Measurements from ENCODE around the gene OR5K4. TPM values are rescaled to one million over a fixed set of nuclear protein-coding genes. Genes with fewer than 3 reads are reported as not detected.

The OR5K4 gene
- not detected for total RNA-seq
- long read RNA-seq, result 0 reads

- no peak for DNase-seq (ENCODE audit: low spot score)
- intact Hi-C loops (cut with DNase I), result no loop called here
These were observed at the start of gene OR5K4 for GRCh38 chr3:98353554-98353953. Gene OR5K4, plus strand, starts transcription at chr3:98353854. Its CDS starts 0 bp downstream, at chr3:98353854.

DNA sequence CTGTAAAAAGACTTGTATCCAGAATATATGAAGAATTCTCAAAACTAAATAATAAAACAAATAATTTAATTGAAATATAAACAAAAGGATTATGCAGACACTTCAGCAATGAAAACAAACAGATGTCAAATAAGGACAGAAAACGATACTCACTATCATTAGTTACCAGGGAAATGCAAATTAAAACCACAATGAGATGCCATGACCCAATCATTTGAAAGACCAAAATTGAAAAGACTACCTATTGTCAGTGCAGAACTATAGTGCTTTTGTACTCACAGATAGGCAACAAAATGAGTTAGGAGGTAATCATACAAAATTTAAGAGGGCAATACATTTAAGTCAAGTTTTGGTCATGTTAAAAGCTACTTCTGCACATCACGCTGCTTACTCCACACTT, 31.6 kb upstream of the OR5K4 start:
- no peak for DNase-seq (ENCODE audit: low spot score)
- intact Hi-C loops (cut with DNase I), result no loop called here

DNA sequence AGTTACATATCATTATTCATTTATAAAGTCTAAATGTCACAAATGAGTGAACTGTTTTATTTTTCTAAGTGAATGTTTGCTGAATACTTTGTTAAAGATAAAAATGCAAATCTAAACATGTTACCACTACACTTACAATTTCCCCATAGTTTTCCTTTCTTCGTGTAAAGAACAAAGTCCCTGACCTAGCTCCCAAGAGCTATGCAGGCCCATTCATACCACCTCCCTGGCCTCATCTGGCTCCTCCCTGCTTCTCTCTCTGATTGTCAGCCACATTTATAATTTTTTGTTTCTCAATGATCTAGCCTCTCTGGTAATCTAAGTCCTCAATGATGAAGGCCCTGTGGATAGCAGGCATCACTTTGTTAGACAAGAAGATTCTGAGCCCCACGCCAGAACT, 31.0 kb upstream of the OR5K4 start:
- intact Hi-C loops (cut with DNase I), result no loop called here
- DNase-seq (ENCODE audit: low spot score), result no peak

DNA sequence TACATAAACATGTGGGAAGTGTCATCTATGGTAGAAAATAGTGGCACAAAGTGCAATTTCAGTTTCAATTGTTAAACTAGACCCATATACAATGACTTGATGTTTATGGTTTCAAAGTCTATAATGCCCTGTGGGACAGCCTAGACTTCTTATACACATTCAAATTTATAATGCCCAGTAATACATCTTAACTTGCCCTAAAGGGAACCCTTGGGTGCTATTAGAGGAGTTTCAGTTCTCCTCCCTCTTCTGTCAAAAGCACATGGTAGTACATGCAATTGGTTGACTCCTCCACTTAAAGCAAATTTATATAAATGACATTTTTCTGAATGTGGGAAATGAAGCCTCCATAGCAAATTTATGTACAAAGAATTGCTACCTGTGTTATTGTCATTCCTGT, 30.2 kb upstream of the OR5K4 start:
- DNase-seq (ENCODE audit: low spot score), result no peak

DNA sequence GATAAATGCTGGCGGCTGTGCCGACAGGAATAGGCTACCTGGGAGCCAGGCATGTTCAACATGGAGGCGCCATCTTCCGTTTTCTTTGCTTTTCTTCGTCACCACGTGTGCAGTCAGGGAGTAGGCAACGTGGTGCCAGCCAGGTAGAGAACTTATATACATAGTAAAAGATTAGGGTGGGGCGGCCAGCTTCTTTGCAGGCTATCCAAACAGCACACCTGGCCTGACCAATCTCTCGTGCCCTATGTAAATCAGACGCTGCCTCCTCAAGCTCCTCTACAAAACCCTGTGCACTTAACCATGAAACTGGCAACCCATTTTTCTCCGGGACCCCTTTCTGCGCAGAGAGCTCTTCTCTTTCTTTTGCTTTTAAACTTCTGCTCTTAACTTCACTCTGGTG, 28.6 kb upstream of the OR5K4 start:
- no peak for DNase-seq (ENCODE audit: low spot score)
- intact Hi-C loops (cut with DNase I), result no loop called here

More for the DNA sequence above, 30.2 kb upstream of the OR5K4 start:
- intact Hi-C loops (cut with DNase I), result no loop called here

DNA sequence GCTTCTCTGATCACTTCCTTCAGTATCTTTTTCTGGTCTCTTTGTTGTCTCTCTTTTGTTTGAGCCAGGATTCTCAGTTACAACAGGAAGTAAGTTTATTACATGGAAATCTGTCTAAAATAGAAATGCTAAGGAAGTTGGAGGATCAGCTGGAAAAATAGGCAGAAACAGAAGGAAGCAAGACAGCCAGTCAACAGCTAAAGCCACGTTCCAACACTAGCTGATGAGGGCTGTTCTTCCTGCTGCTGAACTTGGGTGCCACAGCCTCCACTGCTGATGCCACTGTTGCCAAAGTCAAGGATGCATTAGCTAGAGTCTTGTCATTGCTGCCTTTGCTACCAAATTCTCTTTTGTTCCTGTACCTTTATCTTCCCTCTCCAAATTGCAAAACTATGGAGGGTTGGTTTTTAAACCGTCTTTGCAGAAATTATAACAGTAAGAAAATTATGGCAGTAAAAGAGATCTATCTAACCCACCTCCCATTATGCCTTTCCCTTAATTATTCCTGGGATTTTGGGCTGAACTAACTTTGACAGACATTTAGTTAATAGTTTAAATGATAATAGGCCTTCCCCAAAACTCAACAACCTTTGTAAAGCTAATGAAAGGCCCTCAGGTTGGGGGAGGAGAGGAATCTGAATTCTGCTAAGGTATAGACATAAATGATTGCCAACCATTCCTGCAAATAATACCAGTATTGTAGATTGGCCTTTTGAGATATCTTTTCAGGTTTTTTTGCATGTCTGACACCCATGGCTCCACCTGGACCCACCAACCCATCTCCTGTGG, 27.4 kb upstream of the OR5K4 start:
- DNase-seq (ENCODE audit: low spot score), result no peak
- intact Hi-C loops (cut with DNase I), result no loop called here

DNA sequence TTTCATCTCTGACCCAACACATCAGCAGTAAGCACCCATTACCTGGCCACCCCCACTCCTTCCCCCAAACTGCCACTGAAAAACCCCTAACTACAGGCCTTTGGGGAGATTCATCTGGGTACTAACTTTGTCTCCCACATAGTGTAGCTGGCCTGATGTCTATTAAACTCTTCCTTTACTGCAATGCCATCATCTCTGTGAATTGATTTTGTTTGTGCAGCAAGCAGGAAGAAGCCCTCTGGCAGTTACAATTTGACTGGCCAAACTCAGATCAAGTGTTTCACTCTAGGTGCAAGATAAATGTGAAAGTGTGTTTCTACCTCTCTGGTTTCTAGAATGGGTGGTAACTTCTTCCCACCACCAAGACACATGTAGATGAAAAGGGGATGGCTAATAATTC, 26.7 kb upstream of the OR5K4 start:
- intact Hi-C loops (cut with DNase I), result no loop called here
- no peak for DNase-seq (ENCODE audit: low spot score)

- no peak for DNase-seq (ENCODE audit: low spot score)
- intact Hi-C loops (cut with DNase I), result no loop called here
These were observed 24.7 kb upstream of the OR5K4 start for GRCh38 chr3:98328933-98329332.

DNA sequence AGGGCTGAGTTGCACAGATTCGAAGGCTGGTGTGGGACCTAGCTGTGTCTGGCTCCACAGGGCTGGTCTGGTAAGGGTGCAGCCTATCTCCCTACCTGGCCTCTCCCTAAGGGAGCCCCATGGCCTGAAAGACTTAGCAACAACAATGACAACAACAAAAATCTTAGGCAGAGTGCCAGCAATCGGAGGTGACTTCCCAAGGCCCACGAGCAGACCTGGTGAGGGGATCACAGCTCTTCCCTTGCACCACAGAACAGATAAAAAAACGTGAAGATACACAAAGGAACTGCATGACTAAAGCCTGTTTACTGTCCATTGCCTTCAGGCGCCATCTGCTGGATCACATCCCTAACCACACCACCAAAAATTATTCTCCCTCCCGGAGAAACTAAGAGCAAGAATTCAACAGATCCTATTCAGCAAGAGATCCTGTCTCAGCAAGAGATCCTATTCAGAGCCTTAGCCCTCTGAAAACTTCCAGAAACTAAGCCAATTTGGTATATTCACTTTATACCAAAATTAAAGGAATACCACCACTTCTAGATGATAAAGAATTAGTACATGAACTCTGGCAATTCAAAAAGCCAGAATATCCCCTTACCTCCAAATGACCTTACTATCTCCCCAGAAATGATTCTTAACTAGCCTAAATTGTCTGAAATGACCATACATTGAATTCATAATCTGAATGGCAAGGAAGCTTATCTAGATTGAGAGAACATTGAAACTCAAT, 24.1 kb upstream of the OR5K4 start:
- no peak for DNase-seq (ENCODE audit: low spot score)
- intact Hi-C loops (cut with DNase I), result loop anchor here (2.0 kb wide), 1 partner anchor 291 kb away; no protein-coding TSS in a partner anchor

DNA sequence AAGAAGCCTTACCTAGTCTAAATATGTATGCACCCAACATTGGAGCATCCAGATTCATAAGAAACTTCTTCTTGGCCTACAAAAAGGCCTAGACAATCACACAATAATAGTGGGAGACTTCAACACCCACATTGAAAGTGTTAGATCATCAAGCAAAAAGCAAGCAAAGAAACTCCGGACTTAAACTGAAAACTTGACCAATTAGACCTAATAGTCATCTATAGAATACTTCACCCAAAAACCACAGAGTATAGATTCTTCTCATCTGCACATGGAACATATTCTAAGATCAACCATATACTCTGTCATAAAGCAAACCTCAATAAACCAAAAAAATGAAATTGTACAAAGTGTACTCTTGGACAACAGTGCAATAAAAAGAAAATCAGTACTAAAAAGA, 22.3 kb upstream of the OR5K4 start:
- intact Hi-C loops (cut with DNase I), result loop anchor here (2.0 kb wide), 1 partner anchor 293 kb away; no protein-coding TSS in a partner anchor
- no peak for DNase-seq (ENCODE audit: low spot score)

DNA sequence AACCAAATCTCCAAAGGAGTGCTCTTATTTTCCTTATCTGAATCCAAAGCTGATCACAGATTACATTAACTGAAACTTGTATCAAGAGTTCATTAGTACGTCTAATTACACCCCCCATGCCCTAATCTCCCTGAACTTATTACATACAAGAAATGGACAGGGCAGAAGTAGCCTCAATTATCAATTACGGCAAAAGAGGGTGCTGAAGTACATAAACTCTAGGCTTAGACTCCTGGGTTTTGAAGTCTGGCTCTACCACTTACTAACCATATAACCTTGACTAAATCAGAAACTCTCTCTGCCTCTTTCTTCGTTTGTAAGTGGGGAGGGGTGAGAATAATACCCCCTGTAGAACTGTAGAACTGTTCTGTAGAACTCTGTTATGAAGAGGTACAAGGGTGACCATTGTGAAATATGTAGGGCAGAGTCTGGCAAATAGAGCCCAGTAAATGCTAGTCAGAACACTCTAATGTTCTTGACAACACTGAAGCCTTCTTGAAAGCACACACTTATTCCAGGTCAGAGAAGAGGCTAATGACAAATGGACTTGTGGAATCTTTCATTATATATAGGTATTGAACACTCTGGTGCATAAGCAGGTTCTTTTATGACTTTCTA, 19.6 kb upstream of the OR5K4 start:
- intact Hi-C loops (cut with DNase I), result no loop called here
- no peak for DNase-seq (ENCODE audit: low spot score)

GRCh38 chr3:98339031-98339430, 14.6 kb upstream of the OR5K4 start:
- DNase-seq (ENCODE audit: low spot score), result no peak
- intact Hi-C loops (cut with DNase I), result no loop called here

- intact Hi-C loops (cut with DNase I), result no loop called here
- DNase-seq (ENCODE audit: low spot score), result no peak
These were observed 11.9 kb upstream of the OR5K4 start for GRCh38 chr3:98341758-98342157.

- intact Hi-C loops (cut with DNase I), result no loop called here
- no peak for DNase-seq (ENCODE audit: low spot score)
These were observed 9.8 kb upstream of the OR5K4 start for GRCh38 chr3:98343647-98344507.

DNA sequence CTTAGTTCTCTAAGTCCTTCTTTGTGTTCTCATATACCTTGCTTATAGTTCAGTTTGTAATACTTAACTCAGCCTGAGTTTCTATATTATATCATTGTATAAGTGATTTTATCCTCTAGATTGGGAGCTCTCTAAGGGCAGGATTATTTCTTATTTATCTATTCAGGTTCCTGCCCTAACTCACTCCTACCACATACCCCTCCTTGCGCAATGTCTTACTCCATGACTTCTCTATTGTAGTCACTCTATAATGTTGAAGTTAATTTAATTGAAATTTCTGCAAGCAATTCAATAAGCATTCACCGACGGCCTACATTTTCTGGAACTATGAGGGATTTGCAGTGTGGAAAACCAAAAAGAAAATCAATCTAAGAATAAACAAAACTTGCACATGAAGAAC, 3.6 kb upstream of the OR5K4 start:
- no peak for DNase-seq (ENCODE audit: low spot score)
- intact Hi-C loops (cut with DNase I), result no loop called here

- no peak for DNase-seq (ENCODE audit: low spot score)
- intact Hi-C loops (cut with DNase I), result no loop called here
These were observed 5.6 kb downstream of the OR5K4 start for GRCh38 chr3:98359250-98359649.

DNA sequence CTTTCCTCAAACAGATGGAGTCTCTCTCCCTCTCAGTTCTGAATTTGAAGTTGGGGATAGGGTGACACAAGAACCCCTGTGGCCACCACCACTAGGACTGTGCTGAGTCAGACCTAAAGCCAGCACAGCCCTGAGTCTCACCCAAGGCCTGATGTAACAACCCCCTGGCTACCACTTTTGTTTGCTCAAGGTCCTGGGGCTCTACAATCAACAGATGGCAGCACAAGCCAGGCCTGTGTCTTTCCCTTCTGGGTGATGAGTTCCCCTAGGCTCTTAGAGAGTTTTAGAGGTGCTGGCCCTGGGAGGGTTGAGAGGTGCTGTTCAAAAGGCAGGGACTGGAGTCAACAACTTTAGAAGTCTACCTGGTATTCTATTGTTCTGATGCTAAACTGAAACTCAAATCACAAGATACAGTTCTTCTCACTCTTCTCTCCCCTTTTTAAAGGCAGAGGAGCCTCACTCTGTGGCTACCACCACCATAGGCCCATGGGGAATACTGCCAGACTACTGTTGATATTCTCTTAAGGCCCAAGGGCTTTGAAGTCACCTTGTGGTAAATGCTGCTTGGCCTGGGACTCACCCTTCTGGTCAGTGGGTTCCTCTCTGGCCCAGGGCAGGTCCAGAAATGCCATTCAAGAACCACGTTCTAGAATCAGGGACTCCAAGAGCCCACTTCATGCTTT, 6.5 kb downstream of the OR5K4 start:
- DNase-seq (ENCODE audit: low spot score), result no peak

DNA sequence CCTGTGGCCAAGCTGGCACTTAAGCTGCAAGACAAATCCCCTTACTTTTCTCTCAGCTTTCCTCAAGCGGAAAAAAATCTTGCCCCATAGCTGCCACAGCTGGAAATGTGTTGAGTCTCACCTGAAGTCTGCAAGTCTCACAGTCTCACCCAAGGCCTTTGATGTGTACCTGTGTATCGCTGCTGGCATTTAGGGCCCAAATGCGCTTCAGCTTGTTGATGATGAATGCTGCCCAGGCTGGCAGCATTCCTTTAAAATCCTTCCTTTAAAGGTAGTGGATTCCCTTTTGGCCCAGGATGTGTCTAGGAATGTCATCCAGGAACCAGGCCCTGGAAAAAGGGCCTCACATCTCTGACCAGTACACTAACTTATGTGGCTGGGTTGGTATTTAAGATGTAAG, 7.0 kb downstream of the OR5K4 start:
- no peak for DNase-seq (ENCODE audit: low spot score)
- intact Hi-C loops (cut with DNase I), result no loop called here

More for the DNA sequence above, 6.5 kb downstream of the OR5K4 start:
- intact Hi-C loops (cut with DNase I), result no loop called here

GRCh38 chr3:98361289-98361688, 7.6 kb downstream of the OR5K4 start:
- intact Hi-C loops (cut with DNase I), result no loop called here
- DNase-seq (ENCODE audit: low spot score), result no peak

Measured in cardiac septum (tissue), 1 donor.